H1 (cell line): ENCODE results near the gene GRM8. TPM values are rescaled to one million over a fixed set of nuclear protein-coding genes. Genes with fewer than 3 reads are reported as not detected.

Source experiments
- CTCF ChIA-PET: fragments of 300-600 bp; sonication (Branson Sonifier 250); formaldehyde crosslinking; loops from one replicate; lab custom pipeline; 2021; ENCODE audit not compliant: partially characterized antibody; lab: Charles Lee
- POLR2A ChIA-PET: fragments of 300-600 bp; sonication (Branson Sonifier 250); formaldehyde crosslinking; loops from one replicate; lab custom pipeline; 2021; ENCODE audit warnings: inconsistent platforms; ENCODE audit not compliant: partially characterized antibody; lab: Charles Lee
- DNase-seq, 2 experiments: peaks; one replicate each; pipeline versions ENCODE4 v3.0.0 to v3.0.0-alpha.2; 2010 to 2022; ENCODE audit warnings: low spot score in 2 of 2, low read depth in 1 of 2, mixed read lengths in 1 of 2
- FAIRE-seq: peaks from 2 replicates; lab custom pipeline; 2011; peaks lifted over from hg19 to GRCh38; lab: Jason Lieb, UNC
- H2AFZ ChIP-seq: 2 replicates; pipeline ENCODE4 v1.8.1; 2012; ENCODE audit warnings: low read length, inconsistent platforms
- H2AK5ac ChIP-seq: 2 replicates; pipeline ENCODE4 v1.6.1; 2013; ENCODE audit warnings: low read depth, low read length
- H2BK120ac ChIP-seq: replicated peaks from 2 replicates; pipeline ENCODE3; 2013; ENCODE audit warnings: low read depth, low read length, inconsistent platforms
- H2BK12ac ChIP-seq: 2 replicates; pipeline ENCODE4 v1.6.1; 2013; ENCODE audit warnings: low read depth, low read length
- H2BK15ac ChIP-seq: 2 replicates; pipeline ENCODE4 v1.6.1; 2013; ENCODE audit warnings: low read length
- H2BK20ac ChIP-seq: 2 replicates; pipeline ENCODE4 v1.6.1; 2013; ENCODE audit warnings: low read length
- H2BK5ac ChIP-seq: 2 replicates; pipeline ENCODE4 v1.6.1; 2013; ENCODE audit warnings: low read depth, low read length
- H3K14ac ChIP-seq: 2 replicates; pipeline ENCODE4 v1.6.1; 2013; ENCODE audit warnings: inconsistent platforms; ENCODE audit not compliant: insufficient read length
- H3K18ac ChIP-seq: 2 replicates; pipeline ENCODE4 v1.6.1; 2013; ENCODE audit warnings: low read length; ENCODE audit errors: extremely low read depth
- H3K23ac ChIP-seq: 2 replicates; pipeline ENCODE4 v1.6.1; 2013; ENCODE audit warnings: inconsistent platforms; ENCODE audit not compliant: insufficient read length
- H3K23me2 ChIP-seq: 2 replicates; pipeline ENCODE4 v1.6.1; 2013; ENCODE audit warnings: low read depth, low read length
- H3K27ac ChIP-seq: 2 replicates; pipeline ENCODE4 v1.6.1; 2011; ENCODE audit warnings: low read depth, low read length, inconsistent platforms
- H3K27me3 ChIP-seq, 4 experiments: replicated peaks in 1 of 4; 1 replicate in 1 of 4; 2 replicates in 3 of 4; pipeline versions ENCODE4 v1.6.1 to v1.8.1; 2011 to 2013; ENCODE audit warnings: low read length in 3 of 4, mild to moderate bottlenecking in 3 of 4, inconsistent platforms in 2 of 4, mixed read lengths in 2 of 4, moderate library complexity in 1 of 4; ENCODE audit not compliant: control insufficient read depth in 3 of 4, insufficient read depth in 3 of 4; ENCODE audit errors: extremely low read depth in 1 of 4
- H3K36me3 ChIP-seq, 4 experiments: 2 replicates each; pipeline versions ENCODE4 v1.6.1 to v1.8.1; 2011 to 2013; ENCODE audit warnings: mild to moderate bottlenecking in 4 of 4, low read length in 3 of 4, moderate library complexity in 2 of 4, control low read depth in 1 of 4, inconsistent platforms in 1 of 4; ENCODE audit not compliant: insufficient read depth in 4 of 4, control insufficient read depth in 2 of 4
- H3K4ac ChIP-seq: replicated peaks from 2 replicates; pipeline ENCODE3; 2013; ENCODE audit warnings: low read length, low read depth, mixed read lengths, inconsistent platforms; ENCODE audit not compliant: insufficient read length
- H3K4me1 ChIP-seq, 4 experiments: replicated peaks in 1 of 4; 1 replicate in 1 of 4; 2 replicates in 3 of 4; pipeline versions ENCODE4 v1.6.1 to v1.8.1; 2011 to 2013; ENCODE audit warnings: low read length in 3 of 4, inconsistent platforms in 2 of 4, mixed read lengths in 1 of 4; ENCODE audit not compliant: insufficient read depth in 4 of 4, control insufficient read depth in 3 of 4
- H3K4me2 ChIP-seq, 2 experiments: 2 replicates each; pipeline versions ENCODE4 v1.6.1 to v1.8.1; 2011 to 2013; ENCODE audit warnings: low read depth in 2 of 2, low read length in 2 of 2, control low read depth in 1 of 2, inconsistent platforms in 1 of 2, mild to moderate bottlenecking in 1 of 2; ENCODE audit not compliant: insufficient read depth in 1 of 2
- H3K4me3 ChIP-seq, 4 experiments: fragments of 200-600, 300-600 bp in 1 of 4; sonication (generic), shearing (Covaris generic), sonication (Bioruptor Twin) in 1 of 4; 2 replicates each; pipeline versions ENCODE4 v1.5.1 to v1.8.1; 2011 to 2016; ENCODE audit warnings: low read length in 4 of 4, low read depth in 3 of 4, control low read depth in 2 of 4, inconsistent platforms in 2 of 4, mild to moderate bottlenecking in 2 of 4, mixed read lengths in 1 of 4, moderate library complexity in 1 of 4; ENCODE audit not compliant: insufficient read depth in 2 of 4; ENCODE audit errors: extremely low read depth in 1 of 4
- H3K56ac ChIP-seq: replicated peaks from 2 replicates; pipeline ENCODE3; 2013; ENCODE audit warnings: low read depth, mild to moderate bottlenecking, mixed read lengths, low read length, inconsistent platforms; ENCODE audit not compliant: insufficient read length
- H3K79me1 ChIP-seq: 2 replicates; pipeline ENCODE4 v1.6.1; 2013; ENCODE audit warnings: low read depth, low read length, control low read depth
- H3K79me2 ChIP-seq, 2 experiments: 2 replicates each; pipeline versions ENCODE4 v1.6.1 to v1.8.1; 2012 to 2013; ENCODE audit warnings: low read length in 2 of 2, mild to moderate bottlenecking in 2 of 2, inconsistent platforms in 1 of 2; ENCODE audit not compliant: insufficient read depth in 2 of 2, control insufficient read depth in 1 of 2
- H3K9ac ChIP-seq, 4 experiments: replicated peaks in 1 of 4; 1 replicate in 1 of 4; 2 replicates in 3 of 4; pipeline versions ENCODE4 v1.6.1 to v1.8.1; 2011 to 2013; ENCODE audit warnings: low read depth in 3 of 4, low read length in 3 of 4, control low read depth in 2 of 4, mild to moderate bottlenecking in 2 of 4, moderate library complexity in 2 of 4, inconsistent platforms in 1 of 4; ENCODE audit errors: extremely low read depth in 1 of 4
- H3K9me3 ChIP-seq, 2 experiments: 2 replicates each; pipeline versions ENCODE4 v1.6.1 to v1.8.1; 2012 to 2013; ENCODE audit warnings: mild to moderate bottlenecking in 2 of 2, moderate library complexity in 2 of 2, control low read depth in 1 of 2, inconsistent platforms in 1 of 2, low read depth in 1 of 2, low read length in 1 of 2, mixed read lengths in 1 of 2; ENCODE audit not compliant: insufficient read depth in 2 of 2
- H4K20me1 ChIP-seq, 2 experiments: replicated peaks in 1 of 2; 2 replicates each; pipeline versions ENCODE3 to v1.8.1; 2011 to 2013; ENCODE audit warnings: inconsistent platforms in 2 of 2, low read length in 2 of 2, mild to moderate bottlenecking in 1 of 2; ENCODE audit not compliant: insufficient read depth in 2 of 2, control insufficient read depth in 1 of 2
- H4K5ac ChIP-seq: 2 replicates; pipeline ENCODE4 v1.6.1; 2013; ENCODE audit warnings: low read length, low read depth, mixed read lengths, inconsistent platforms; ENCODE audit not compliant: insufficient read length
- H4K8ac ChIP-seq: 2 replicates; pipeline ENCODE4 v1.8.0; 2013; ENCODE audit warnings: mild to moderate bottlenecking, moderate library complexity, low read length, inconsistent platforms; ENCODE audit not compliant: insufficient read depth; ENCODE audit errors: extremely low read depth
- H4K91ac ChIP-seq: replicated peaks from 2 replicates; pipeline ENCODE3; 2013; ENCODE audit warnings: low read length, mixed read lengths, inconsistent platforms; ENCODE audit not compliant: insufficient read length
- CTBP2 ChIP-seq: IDR thresholded peaks from 2 replicates; pipeline ENCODE4 v1.7.0; 2011; ENCODE audit warnings: borderline replicate concordance, mild to moderate bottlenecking, moderate library complexity, mixed read lengths, low read length; ENCODE audit not compliant: insufficient read depth, insufficient read length
- EGR1 ChIP-seq: IDR thresholded peaks from 2 replicates; pipeline ENCODE4 v1.6.1; 2011; ENCODE audit warnings: low read depth, low read length, borderline replicate concordance
- EP300 ChIP-seq, 2 experiments: IDR thresholded peaks; 1 replicate in 1 of 2; 2 replicates in 1 of 2; pipeline ENCODE4 v1.6.1; 2011 to 2012; ENCODE audit warnings: low read depth in 2 of 2, low read length in 2 of 2, mild to moderate bottlenecking in 2 of 2, borderline replicate concordance in 1 of 2, inconsistent platforms in 1 of 2, moderate library complexity in 1 of 2
- GTF2F1 ChIP-seq: IDR thresholded peaks from 2 replicates; pipeline ENCODE4 v1.6.1; 2012; ENCODE audit warnings: low read depth, low read length, improper control_type of control experiment, borderline replicate concordance
- RFX5 ChIP-seq: IDR thresholded peaks from 2 replicates; pipeline ENCODE4 v1.6.1; 2011; ENCODE audit warnings: low read depth, low read length, improper control_type of control experiment, borderline replicate concordance
- SIRT6 ChIP-seq: IDR thresholded peaks from one replicate; pipeline ENCODE4 v1.7.1; 2012; ENCODE audit warnings: low read length, inconsistent platforms
- SP4 ChIP-seq: IDR thresholded peaks from 2 replicates; pipeline ENCODE4 v1.6.1; 2012; ENCODE audit warnings: low read length, inconsistent platforms
- SRF ChIP-seq: IDR thresholded peaks from 2 replicates; pipeline ENCODE4 v1.6.1; 2011; ENCODE audit warnings: mild to moderate bottlenecking, low read depth, low read length, moderate library complexity
- TAF7 ChIP-seq: optimal IDR thresholded peaks from 2 replicates; pipeline ENCODE3; 2011; ENCODE audit warnings: low read depth, mild to moderate bottlenecking, inconsistent platforms, low read length, moderate library complexity, borderline replicate concordance
- TBP ChIP-seq: IDR thresholded peaks from 2 replicates; pipeline ENCODE4 v1.6.1; 2011; ENCODE audit warnings: low read depth, low read length, improper control_type of control experiment
- YY1 ChIP-seq: IDR thresholded peaks from 2 replicates; pipeline ENCODE4 v1.6.1; 2011; ENCODE audit warnings: low read depth, mild to moderate bottlenecking, low read length
- ZNF274 ChIP-seq: IDR thresholded peaks from 2 replicates; pipeline ENCODE4 v1.7.0; 2012; ENCODE audit warnings: low read length, borderline replicate concordance; ENCODE audit errors: extremely low read depth
- WGBS, 2 experiments: shearing (Covaris generic) in 1 of 2; methylation state at CpG; one replicate each; pipeline versions ENCODE4 v1.1.6 to v1.1.7; 2013 to 2015; ENCODE audit warnings: low lambda C conversion rate in 2 of 2, mixed read lengths in 2 of 2, inconsistent platforms in 1 of 2, low coverage in 1 of 2, missing lambda C conversion rate in 1 of 2; ENCODE audit not compliant: insufficient replicate concordance in 2 of 2, insufficient coverage in 1 of 2, insufficient read length in 1 of 2; ENCODE audit errors: extremely low coverage in 1 of 2, missing lambda C conversion rate in 1 of 2; 5-methylcytosine and 5-hydroxymethylcytosine counted together
- polyA plus RNA-seq, 7 experiments: library from polyadenylated mRNA; depleted of rRNA in 3 of 7; stranded (reverse) in 5 of 7; unstranded in 2 of 7; fragments of >200 nt in 5 of 7; fragments of 200-250 nt in 2 of 7; gene quantifications; 1 replicate in 5 of 7; 2 replicates in 1 of 7; 4 replicates in 1 of 7; pipeline versions ENCODE4 v1.2.1 to v1.2.3, GENCODE V29; 2011 to 2013; ENCODE audit warnings: missing spikeins in 2 of 7, mixed read lengths in 2 of 7
- total RNA-seq: library from RNA; stranded (reverse); fragmentation: NEBNext Ultra II Directional; extraction: Animal tissue kit (Norgen Biotek cat#: 25700); gene quantifications from 2 replicates; pipeline ENCODE4 v1.2.1, GENCODE V29; 2021
- TF ChIP-seq, protein P1 (sequence below): IDR thresholded peaks from 2 replicates; pipeline ENCODE4 v1.6.1; 2011; ENCODE audit warnings: low read length, improper control_type of control experiment

The GRM8 gene
- total and polyA plus RNA-seq, 2 of the 8 experiments (the other 6 are each of a cell fraction or from before 2014, with no cell fraction given) = 2.6 to 2.8 TPM

- no peaks in the 10 kb centered on the region for H3K79me1 ChIP-seq
- ChIA-PET CTCF (interaction anchor here (0.6 kb wide), 1 partner anchor 12 kb away, joined by 3 read pairs; no protein-coding TSS in a partner anchor), POLR2A (no interaction called here)
- H3K4me3 ChIP-seq = no peak overlapping the region
- no peak overlapping the region for H2BK15ac ChIP-seq
- H3K23ac ChIP-seq = no peak overlapping the region
- H2BK12ac ChIP-seq = no peak overlapping the region
- H2BK120ac ChIP-seq = no peak overlapping the region
- H3K4me2 ChIP-seq = no peak overlapping the region
- no peak overlapping the region for H3K4ac ChIP-seq
- no peak overlapping the region for H4K91ac ChIP-seq
- no peak overlapping the region for H2AK5ac ChIP-seq
- no peak overlapping the region for H4K5ac ChIP-seq
- no peak for FAIRE-seq
- no peak overlapping the region for H2BK5ac ChIP-seq
- H2BK20ac ChIP-seq = no peak overlapping the region
- no peak overlapping the region for H4K8ac ChIP-seq
- peaks cover 0 to 6% (median 2%) of the 10 kb centered on the region in 4 experiments; a peak in 3 of 7 replicates for H3K4me1 ChIP-seq
- no peak for TF ChIP-seq ZNF274
- TF ChIP-seq SRF = no peak
- TF ChIP-seq YY1 = no peak
- TF ChIP-seq SP4 = no peak
- no peak for TF ChIP-seq SIRT6
- no peak for TF ChIP-seq CTBP2
- no peak for TF ChIP-seq GTF2F1
- no peak for TF ChIP-seq EGR1
- TF ChIP-seq, protein P1, sequence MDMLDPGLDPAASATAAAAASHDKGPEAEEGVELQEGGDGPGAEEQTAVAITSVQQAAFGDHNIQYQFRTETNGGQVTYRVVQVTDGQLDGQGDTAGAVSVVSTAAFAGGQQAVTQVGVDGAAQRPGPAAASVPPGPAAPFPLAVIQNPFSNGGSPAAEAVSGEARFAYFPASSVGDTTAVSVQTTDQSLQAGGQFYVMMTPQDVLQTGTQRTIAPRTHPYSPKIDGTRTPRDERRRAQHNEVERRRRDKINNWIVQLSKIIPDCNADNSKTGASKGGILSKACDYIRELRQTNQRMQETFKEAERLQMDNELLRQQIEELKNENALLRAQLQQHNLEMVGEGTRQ = no peak
- TF ChIP-seq TAF7 = no peak
- TF ChIP-seq RFX5 = no peak
- TF ChIP-seq EP300 (IDR thresholded peaks at IDR 0.05; ENCODE audit: borderline replicate concordance in 1 of 2, low read depth in 2 of 2, low read length in 2 of 2) = no peak
- TF ChIP-seq TBP = no peak
- H2AFZ ChIP-seq = 0 out of 2 replicates have a peak overlapping the region, but pooled peaks have one; percentile 66
- H3K23me2 ChIP-seq = no peaks in the 10 kb centered on the region
- no peaks in the 10 kb centered on the region for H3K27me3 ChIP-seq
- no peaks in the 10 kb centered on the region for H4K20me1 ChIP-seq
- no peak overlapping the region for H3K56ac ChIP-seq
- no peaks in the 10 kb centered on the region for H3K79me2 ChIP-seq
- H3K9ac ChIP-seq = no peak overlapping the region
- H3K27ac ChIP-seq = no peak overlapping the region
- no peaks in the 10 kb centered on the region for H3K36me3 ChIP-seq
- no peak overlapping the region for H3K14ac ChIP-seq
- DNase-seq = no peak
- H3K18ac ChIP-seq = no peak overlapping the region
- H3K9me3 ChIP-seq = no peaks in the 10 kb centered on the region; a peak in 1 of 4 replicates
- 84% methylated on average over 5 of the region's 5 CpGs; no CpG with 5 or more reads in 1 of the 2 experiments for WGBS, 2 experiments
Measured at GRCh38 chr7:126727930-126728391, 524.8 kb downstream of the GRM8 start.
